Retinal pigment epithelial cell (primary cell): ENCODE results near the gene FAM53B.
"Not testable (repeated sequence)": the region's sequence is repeated elsewhere in the genome, so short reads cannot be mapped to it uniquely, and the experiment has no call there.

Experiments used
- DNase-seq: peaks from one replicate; pipeline ENCODE4 v3.0.0-alpha.2; 2010; ENCODE audit warnings: low read depth
- H3K4me3 ChIP-seq: 2 replicates; pipeline ENCODE4 v1.5.1; 2011; ENCODE audit warnings: mild to moderate bottlenecking, low read length, control low read depth, moderate library complexity
- TF ChIP-seq, protein P1 (sequence below): conservative IDR thresholded peaks from 2 replicates; pipeline ENCODE4 v1.5.1; 2011; ENCODE audit warnings: low read depth, low read length, control low read depth, inconsistent platforms

Gene FAM53B

DNA sequence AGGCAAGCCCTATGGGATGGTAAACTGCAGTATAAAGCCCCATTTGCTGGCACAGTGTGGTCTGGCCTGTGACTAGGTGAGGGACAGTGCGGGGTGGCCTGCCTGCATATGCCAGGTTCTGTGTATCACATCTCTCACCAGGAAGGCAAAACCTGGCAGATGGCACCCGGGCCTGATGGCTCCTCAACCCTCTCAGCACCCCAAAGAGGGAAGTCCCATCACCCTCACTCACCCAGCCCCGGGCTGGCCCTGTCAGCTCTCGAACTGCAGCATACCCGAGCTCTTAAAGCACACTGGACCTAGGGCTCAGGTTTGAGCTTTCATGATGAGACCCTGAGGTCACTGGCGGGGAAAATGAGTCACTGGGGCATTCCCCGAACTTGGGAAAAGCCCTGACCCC lies 152.1 kb downstream of the FAM53B start:
- no peak for DNase-seq
- TF ChIP-seq, protein P1, sequence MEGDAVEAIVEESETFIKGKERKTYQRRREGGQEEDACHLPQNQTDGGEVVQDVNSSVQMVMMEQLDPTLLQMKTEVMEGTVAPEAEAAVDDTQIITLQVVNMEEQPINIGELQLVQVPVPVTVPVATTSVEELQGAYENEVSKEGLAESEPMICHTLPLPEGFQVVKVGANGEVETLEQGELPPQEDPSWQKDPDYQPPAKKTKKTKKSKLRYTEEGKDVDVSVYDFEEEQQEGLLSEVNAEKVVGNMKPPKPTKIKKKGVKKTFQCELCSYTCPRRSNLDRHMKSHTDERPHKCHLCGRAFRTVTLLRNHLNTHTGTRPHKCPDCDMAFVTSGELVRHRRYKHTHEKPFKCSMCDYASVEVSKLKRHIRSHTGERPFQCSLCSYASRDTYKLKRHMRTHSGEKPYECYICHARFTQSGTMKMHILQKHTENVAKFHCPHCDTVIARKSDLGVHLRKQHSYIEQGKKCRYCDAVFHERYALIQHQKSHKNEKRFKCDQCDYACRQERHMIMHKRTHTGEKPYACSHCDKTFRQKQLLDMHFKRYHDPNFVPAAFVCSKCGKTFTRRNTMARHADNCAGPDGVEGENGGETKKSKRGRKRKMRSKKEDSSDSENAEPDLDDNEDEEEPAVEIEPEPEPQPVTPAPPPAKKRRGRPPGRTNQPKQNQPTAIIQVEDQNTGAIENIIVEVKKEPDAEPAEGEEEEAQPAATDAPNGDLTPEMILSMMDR: no peak
- no peak overlapping the region for H3K4me3 ChIP-seq

DNA sequence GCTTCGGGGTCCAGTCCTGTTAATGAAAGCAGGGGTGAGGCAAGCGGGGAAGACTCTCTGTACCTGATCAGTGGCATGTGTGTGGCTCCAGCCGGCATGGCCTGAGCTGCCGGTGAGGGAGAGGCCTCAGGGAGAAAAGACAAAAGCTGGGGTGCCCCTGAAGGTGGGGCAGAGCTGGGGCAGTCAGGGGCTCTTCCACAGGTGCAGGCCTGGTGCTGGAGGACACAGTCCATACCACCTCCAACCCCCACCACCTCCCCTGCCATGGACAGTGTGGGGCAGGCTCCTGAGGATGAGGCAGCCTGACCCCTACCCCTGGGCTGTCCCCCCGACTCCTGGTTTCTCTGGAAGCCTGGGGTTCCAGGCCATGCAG lies 153.1 kb downstream of the FAM53B start:
- H3K4me3 ChIP-seq: no peak overlapping the region
- TF ChIP-seq, protein P1: no peak
- DNase-seq: no peak

DNA sequence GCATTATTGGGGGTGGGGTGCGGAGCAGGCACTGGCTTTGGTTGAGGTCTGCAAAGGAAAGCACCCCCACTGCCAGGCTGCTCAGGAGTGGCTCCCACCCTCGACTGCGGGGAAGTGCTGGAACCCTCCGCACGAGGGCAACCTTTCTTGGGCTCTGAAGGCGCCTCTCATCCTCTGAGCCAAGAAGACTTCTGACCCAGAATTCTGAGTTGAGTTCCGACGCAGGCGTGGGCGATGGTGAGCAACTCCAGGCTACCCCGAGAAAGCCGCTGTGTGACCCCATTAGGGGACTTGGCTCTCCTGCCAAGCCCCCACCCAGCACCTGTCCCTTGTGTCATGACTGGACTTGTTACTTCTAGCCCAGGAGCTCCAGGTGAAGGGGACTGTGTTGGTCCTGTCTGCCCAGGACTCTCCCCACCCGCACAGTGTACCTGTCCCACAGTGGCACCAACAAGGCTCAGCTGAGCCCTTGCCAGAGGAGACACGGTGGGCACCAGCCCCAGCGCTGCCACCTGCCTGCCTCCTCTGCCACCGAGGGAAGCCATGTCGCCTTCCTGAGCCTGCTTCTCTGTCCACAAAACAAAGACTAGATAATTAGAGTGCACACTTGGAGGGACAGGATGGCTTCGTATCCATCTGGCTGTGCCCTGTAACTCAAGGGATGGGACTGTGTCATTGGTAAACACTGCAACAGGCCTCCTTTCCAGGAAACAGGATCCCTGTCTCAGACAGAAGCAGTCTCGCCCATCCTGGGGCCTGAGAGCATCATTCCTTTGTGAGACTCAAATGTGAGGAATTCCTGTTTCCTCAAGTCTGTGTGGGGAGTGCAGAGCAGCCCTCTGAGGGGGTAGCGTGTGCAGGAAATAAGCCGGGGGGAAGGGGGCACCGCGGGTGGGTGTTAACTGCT lies 153.7 kb downstream of the FAM53B start:
- no peak for DNase-seq
- no peak overlapping the region for H3K4me3 ChIP-seq
- TF ChIP-seq, protein P1: no peak

DNA sequence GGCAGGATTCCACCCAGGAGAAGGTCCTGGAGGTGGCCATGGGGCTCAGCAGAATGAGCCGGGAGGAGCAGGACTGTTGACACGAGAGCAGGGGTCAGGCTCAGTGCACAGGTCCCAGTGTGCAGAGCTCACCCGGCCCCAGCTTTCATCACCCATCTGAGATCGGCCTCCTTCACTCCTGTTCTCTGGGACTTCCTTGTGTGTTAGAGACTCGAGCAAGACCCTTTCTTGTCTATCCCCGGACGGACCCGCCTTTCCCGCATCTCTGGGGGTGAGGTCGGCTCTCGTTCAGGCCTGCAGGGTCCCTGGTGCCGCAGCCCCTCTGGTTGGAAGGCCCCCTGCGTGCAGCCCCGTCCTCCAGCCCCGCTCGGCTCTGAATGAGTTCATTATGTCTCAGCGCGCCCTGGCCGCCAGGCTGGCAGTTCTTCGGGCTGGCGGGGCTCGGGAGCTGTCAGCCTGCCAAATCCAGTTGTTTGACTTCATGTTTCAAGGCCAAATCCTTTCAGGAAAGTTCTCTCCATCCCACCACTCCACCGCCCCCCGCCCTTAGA lies 154.6 kb downstream of the FAM53B start:
- TF ChIP-seq, protein P1: no peak
- DNase-seq: peak; percentile 6
- no peak overlapping the region for H3K4me3 ChIP-seq

DNA sequence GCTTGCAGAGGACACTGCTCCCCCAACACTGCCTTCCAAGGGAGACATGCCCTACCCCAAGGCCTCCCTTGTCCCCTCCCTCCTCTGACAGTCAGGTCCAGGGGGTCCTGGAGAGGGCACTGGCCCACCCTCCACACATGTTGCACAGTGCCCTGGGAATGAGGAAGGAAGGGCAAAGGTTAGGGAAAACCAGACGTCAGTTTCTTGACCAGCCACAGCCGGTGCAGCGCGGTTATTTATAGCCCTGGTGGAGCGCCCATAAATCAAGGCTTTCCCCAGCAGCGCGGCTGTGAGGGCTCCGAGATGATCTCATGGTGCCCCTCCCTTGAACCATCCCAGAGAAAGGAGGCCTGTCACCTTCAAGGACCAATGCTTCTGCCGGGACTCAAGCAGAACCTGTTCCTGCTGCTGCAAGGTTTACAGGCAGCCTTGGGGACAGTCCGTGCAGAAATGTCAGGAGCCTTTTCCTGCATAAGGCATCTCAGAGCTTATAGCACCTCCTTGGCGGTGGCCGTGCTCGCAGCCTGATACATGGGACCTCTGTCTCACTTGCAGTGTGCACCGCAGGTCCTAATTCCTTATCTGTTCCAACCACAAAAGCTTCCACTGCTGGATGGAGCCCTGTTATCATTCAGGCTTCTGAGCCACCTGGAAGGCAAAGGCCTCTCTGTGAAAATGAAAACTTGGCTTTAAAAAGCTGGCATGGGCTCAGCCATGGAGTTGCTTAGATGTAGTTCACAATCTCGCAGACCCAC lies 155.3 kb downstream of the FAM53B start:
- no peak overlapping the region for H3K4me3 ChIP-seq
- DNase-seq: no peak
- TF ChIP-seq, protein P1: no peak

DNA sequence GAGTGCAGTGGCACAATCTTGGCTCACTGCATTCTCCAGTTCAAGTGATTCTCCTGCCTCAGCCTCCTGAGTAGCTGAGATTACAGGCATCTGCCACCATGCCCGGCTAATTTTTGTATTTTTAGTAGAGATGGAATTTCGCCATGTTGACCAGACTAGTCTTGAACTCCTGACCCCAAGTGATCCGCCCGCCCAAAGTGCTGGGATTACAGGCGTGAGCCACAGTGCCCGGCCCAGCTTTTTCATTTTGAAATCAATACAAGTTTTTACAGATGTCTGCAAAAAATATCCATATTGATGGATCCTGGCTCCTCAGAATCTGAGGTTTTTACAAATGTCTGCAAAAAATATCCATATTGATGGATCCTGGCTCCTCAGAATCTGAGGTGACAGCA lies 155.8 kb downstream of the FAM53B start:
- DNase-seq, H3K4me3 ChIP-seq: not testable (repeated sequence)

DNA sequence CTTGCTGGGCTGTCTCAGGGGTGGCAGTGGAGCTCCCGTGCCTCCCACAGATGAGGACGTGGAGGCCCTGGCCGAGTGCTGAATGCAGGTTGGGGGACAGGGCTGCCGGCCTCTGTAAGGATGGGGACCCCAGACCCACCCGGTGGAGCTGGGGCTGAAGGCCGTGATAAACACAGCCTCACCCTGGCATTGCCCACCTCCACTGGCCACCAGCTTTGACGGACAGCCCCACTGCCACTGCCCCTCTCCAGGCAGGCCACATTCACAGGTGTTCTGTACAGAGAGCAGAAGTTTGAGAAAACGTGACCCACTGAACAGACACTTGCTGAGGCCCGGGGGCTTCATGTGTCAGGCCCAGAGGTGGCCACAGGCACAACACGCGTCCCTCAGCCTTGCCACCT lies 156.4 kb downstream of the FAM53B start:
- TF ChIP-seq, protein P1: no peak
- no peak overlapping the region for H3K4me3 ChIP-seq
- no peak for DNase-seq
